Activated CD4-positive, alpha-beta T cell treated with anti-CD3 and anti-CD28 coated beads, Interleukin-2, amount 50 U/mL, for 24 hours (primary cell): ENCODE data around the gene GPSM3.
"Not testable (repeated sequence)": the region's sequence is repeated elsewhere in the genome, so short reads cannot be mapped to it uniquely, and the experiment has no call there.

Experiments used
- DNase-seq, 2 donors: peaks; one replicate each; pipeline ENCODE4 v3.0.0-alpha.2; 2020; ENCODE audit warnings: low read depth in 1 of 2, low spot score in 1 of 2

GPSM3 gene

GRCh38 chr6:32188381-32189068 lies 3.9 kb downstream of the GPSM3 start:
- no peak for DNase-seq

- DNase-seq = not testable (repeated sequence)
Measured at GRCh38 chr6:32187725-32188380, 4.6 kb downstream of the GPSM3 start.

- no peak for DNase-seq
Measured at GRCh38 chr6:32187009-32187709, 5.3 kb downstream of the GPSM3 start.

- DNase-seq = not testable (repeated sequence)
Measured at GRCh38 chr6:32186151-32186840, 6.1 kb downstream of the GPSM3 start.

- peak in 1 of 2 donors; percentile 48 for DNase-seq
Measured at GRCh38 chr6:32185681-32186131, 6.7 kb downstream of the GPSM3 start.

- DNase-seq = no peak
Measured at GRCh38 chr6:32184084-32184640, 8.3 kb downstream of the GPSM3 start, which contains the start of gene AGER. TSS of gene AGER (minus strand) at chr6:32184253. CDS start at chr6:32184222, 31 bp downstream.

GRCh38 chr6:32183483-32184083 lies 8.9 kb downstream of the GPSM3 start:
- DNase-seq = no peak

- no peak for DNase-seq
Measured at GRCh38 chr6:32183030-32183429, 9.4 kb downstream of the GPSM3 start.

GRCh38 chr6:32182555-32182981 lies 9.9 kb downstream of the GPSM3 start:
- no peak for DNase-seq

- DNase-seq = no peak
Measured at GRCh38 chr6:32181915-32182529, 10.4 kb downstream of the GPSM3 start.

- no peak for DNase-seq
Measured at GRCh38 chr6:32181148-32181702, 11.2 kb downstream of the GPSM3 start.

- DNase-seq = no peak
Measured at GRCh38 chr6:32179766-32180405, 12.6 kb downstream of the GPSM3 start.

GRCh38 chr6:32178547-32179440 lies 13.6 kb downstream of the GPSM3 start:
- DNase-seq = no peak

GRCh38 chr6:32177788-32178546 lies 14.5 kb downstream of the GPSM3 start, which contains the start of gene RNF5:
TSS of gene RNF5 (plus strand) at chr6:32178405. CDS start at chr6:32178512, 107 bp downstream.
- peak; percentile 67 to 95 for DNase-seq

- peak in 1 of 2 donors; percentile 34 for DNase-seq
Measured at GRCh38 chr6:32177183-32177787, 15.2 kb downstream of the GPSM3 start.

GRCh38 chr6:32176476-32177182 lies 15.8 kb downstream of the GPSM3 start:
- DNase-seq = no peak
